ENCODE results near the gene RELB.

RELB gene

GRCh38 chr19:45063851-45064801 is 62.9 kb downstream of the RELB start:
- DNase-seq: no peak

DNA sequence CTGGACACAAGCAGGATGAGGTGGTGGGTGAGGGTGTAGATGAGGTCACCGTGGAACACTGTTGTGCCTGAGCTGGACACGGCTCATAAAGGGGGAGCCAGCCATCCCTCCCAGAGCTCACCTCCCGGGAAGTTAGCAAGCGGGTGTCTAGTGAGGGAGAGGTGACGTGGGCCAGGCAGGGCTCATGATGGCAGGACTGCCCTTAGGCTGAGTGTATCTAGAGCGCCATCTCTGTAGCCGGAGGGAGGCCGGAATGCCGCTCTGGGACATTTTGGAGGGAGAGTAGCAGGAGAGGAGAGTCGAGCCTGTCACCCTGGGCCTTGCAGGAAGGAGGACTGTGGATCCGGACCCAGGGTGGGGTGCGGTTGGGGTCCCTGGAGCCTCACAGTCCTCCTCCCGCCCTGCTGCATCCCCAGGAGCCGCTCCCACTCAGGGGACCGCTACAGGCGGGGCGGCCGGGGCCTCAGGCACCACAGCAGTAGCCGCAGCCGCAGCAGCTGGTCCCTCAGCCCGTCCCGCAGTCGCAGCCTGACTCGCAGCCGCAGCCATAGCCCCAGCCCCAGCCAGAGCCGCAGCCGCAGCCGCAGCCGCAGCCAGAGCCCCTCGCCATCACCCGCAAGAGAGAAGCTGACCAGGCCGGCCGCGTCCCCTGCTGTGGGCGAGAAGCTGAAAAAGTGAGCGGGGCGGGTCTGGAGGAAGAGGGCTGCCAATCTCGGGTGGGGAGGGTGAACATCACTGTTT is 65.8 kb downstream of the RELB start:
- no peak for DNase-seq

- DNase-seq: no peak
These were observed 66.8 kb downstream of the RELB start for GRCh38 chr19:45068041-45068440.

- DNase-seq: no peak
These were observed 67.8 kb downstream of the RELB start for GRCh38 chr19:45069056-45069455.

- no peak for DNase-seq
These were observed 69.0 kb downstream of the RELB start for GRCh38 chr19:45070214-45070613.

GRCh38 chr19:45070861-45071544 is 69.7 kb downstream of the RELB start:
- DNase-seq: no peak

DNA sequence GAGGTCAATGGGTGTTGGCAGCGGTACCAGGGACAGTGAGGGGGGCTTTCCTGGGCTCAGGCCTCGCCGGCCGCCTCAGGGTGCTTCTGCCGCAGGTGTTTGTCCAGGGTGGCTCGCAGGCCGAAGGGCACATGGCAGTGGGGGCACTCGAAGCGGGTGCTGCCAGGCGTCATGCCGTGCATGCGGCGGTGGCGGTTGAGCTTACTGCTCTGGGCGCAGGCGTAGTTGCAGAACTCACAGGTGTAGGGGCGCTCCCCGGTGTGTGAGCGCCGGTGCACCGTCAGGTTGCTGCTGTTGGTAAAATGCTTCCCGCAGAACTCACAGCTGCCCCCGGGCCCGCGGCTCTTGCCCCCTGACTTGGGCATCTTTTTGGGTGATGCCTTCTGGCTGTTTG is 70.3 kb downstream of the RELB start:
- no peak for DNase-seq

DNA sequence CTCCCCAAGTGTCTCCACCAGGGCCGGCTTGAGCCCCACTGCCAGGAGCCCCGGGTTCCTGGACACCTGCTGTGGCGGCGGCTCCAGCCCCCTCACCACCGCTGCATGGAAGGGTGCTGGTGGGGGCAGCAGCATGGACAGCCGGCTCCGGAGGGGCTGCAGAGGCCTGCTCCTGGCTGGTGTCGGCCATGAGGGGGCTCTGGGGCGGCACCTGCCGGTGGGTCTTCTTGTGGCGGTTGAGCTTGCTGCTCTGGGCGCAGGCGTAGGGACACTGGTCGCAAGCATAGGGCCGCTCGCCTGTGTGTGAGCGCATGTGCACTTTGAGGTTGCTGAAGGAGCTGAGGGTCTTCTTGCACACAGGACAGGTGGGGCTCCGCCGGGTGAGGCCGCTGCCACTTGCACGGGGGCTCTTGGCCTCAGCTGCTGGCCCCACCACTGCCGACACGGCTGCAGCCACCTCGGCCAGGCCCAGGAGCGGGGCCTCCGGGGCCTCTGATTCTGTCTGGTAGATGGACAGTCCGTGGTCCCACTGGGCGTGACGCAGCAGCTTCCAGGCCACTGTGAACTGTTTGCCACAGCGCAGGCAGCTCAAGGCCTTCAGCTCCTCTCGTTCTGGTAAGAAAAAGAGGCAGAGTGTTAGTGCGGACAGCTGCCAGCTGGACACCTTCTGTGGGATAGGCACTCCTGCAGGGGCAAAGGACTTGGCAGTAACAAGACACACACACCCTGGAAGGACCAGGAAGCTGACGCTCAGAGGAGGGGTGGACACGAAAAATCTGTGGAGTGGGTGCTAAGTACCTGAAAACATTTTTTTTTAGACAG is 70.9 kb downstream of the RELB start:
- no peak for DNase-seq

GRCh38 chr19:45074744-45075300 is 73.6 kb downstream of the RELB start:
- DNase-seq: no peak

DNA sequence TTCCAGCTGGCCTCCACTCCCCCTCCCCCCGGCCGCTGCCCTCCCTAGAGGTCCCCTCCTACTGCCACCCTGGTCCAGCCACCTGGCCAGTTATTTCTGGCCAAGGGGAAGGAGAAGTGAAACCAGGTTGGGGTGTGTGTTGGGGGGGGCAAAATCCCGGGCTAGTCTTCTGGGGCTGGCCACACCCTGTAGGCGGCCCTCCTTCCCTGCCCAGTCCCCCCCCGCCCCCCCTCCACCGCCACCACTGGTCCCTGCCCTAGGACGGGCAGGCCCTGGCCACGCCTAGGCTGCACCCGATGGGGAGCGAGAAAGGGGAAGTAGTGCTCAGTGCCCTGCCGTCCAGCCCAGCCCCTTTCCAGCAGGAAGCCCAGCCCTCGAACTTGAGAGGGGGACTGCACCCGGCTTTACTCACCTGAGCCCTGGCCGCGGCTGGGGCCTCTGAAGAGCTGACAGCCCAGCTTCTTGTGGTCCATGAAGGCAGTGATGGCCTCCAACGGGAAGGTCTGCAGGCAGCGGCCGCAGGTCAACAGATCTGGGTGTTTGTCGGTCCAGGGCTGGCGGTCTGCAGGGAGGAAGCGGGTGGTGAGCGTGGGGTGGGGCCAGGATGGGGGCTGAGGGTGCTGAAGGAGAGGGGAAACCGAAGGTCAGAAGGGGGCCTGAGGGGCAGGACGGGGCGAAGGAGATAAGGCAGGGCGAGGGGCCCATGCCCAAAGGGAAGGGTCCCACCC is 74.2 kb downstream of the RELB start:
- DNase-seq: peak; percentile 62

DNA sequence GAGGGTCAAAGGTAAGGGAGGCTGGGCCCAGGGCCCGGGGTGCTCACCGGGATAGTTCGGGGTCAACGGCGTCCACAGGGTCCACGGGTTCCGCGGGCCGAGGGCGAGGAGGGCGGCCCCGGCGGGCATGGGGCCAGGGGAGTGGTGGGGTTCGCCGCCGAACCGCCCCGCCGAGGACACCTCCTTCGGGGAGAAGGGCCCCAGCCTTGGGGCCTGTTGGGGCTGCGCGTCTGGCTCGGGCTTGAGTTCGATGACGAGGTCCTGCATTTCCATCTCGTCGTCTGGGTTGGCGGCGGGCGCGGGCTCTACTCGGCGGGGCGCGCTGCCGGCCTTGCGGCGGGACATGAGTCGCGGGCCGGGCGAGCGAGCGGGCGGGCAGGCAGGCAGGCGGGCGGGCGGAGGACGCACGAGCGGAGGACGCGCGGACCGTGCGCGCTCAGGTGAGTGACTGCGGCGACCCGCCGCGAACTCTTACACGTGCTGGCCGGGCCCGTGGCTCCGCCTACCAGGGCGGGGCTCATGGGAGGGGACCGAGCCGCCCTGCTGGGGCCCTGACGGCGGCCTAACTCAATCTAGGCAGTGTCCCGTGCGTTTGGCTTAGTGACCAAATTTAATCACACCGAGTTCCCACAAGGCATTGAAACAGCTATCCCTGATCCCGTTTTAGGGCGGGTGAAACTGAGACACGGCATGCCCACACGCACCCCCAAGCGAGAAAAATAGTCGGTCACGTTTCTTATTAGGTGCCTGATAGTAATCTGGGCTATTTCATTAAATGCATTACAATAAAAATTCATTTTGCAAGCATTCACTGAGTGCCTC is 75.0 kb downstream of the RELB start, which contains the start of gene ZNF296:
Gene ZNF296, minus strand, starts transcription at position 450 of the 822 bp plus-strand sequence. Its CDS starts 105 bp downstream, at position 345.
- peak; percentile 91 for DNase-seq

GRCh38 chr19:45076851-45077730 is 75.8 kb downstream of the RELB start:
- no peak for DNase-seq

GRCh38 chr19:45078390-45079062 is 77.3 kb downstream of the RELB start:
- DNase-seq: no peak

- peak; percentile 88 for DNase-seq
These were observed 78.0 kb downstream of the RELB start, which contains the start of gene GEMIN7 for GRCh38 chr19:45079063-45079910. Gene GEMIN7 (plus strand): TSS chr19:45079260. CDS start chr19:45090115, 10,855 bp downstream.

DNA sequence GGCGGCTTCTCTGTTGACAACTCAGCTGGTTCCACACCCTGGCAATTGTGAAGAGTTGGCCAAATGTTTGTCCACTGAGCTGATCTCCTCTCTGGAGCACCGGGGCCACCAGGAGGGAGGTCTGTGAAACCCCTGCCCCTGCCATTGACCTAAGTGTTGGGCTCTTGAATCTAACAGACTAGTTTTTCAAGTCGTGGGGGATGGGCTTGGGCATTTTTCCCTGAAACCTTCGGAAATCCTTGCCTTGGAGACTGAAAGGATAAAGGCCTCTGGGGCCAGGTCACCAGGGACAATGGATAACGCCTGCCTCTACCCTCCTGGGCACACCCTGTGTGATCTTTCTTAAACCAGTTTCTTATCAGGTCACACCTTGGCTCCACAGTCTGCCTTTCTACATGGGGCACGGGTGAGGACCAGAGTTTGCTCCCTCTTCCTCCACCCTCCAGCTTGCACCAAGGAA is 78.7 kb downstream of the RELB start:
- DNase-seq: no peak

DNA sequence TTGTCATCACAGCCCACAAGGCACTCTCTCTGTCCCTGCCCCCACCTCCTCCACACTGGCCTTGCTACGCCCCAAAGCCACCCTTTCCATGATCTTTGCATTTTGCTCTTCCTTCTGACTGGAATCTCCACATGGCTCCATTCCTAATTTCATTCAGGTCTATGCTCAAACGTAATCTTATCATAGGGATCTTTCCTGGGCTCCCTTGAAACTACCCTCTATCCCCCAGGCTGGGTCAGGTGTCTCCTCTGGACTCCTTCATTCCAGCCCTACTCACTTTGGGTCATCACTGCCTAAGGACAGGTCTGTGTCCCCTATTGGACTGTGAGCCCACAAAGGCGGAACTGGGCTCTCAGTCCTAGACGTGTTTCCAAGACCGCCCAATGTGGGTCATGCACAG is 80.9 kb downstream of the RELB start:
- DNase-seq: no peak

DNA sequence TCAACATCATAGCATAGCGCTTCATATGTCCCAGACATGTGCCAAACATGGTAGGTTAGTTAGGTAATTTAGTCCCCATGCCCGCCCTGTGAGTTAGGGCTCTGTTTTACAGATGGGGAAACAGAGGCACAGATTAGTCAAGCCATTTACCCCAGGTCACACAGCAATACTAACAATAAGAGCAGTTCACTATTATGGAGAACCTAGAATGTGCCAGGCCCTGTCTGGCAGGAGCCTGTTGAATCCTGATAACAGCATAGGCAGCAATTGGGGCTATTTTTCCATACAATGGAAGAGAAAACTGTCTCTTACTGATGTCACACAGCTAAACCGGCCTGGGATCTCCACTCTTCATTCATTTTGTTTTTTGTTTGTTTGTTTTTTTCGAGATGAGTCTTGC is 85.2 kb downstream of the RELB start:
- DNase-seq: no peak

GRCh38 chr19:45087531-45087930 is 86.3 kb downstream of the RELB start:
- peak; percentile 35 for DNase-seq

All from stimulated activated CD4-positive, alpha-beta T cell treated with anti-CD3 and anti-CD28 coated beads, Interleukin-15, amount 100 ng/mL, for 24 hours (primary cell).